Activated CD8-positive, alpha-beta memory T cell treated with anti-CD3 and anti-CD28 coated beads, Interleukin-2, amount 50 U/mL, for 24 hours (primary cell): ENCODE results near the gene USP30.
A peak's percentile ranks its signal among the peaks of the same experiment; 100 is the strongest.
"Not testable (repeated sequence)": the region's sequence is repeated elsewhere in the genome, so short reads cannot be mapped to it uniquely, and the experiment has no call there.

Source experiments
- DNase-seq: peaks from one replicate; pipeline ENCODE4 v3.0.0-alpha.2; 2020; ENCODE audit errors: extremely low read depth

The USP30 gene

DNA sequence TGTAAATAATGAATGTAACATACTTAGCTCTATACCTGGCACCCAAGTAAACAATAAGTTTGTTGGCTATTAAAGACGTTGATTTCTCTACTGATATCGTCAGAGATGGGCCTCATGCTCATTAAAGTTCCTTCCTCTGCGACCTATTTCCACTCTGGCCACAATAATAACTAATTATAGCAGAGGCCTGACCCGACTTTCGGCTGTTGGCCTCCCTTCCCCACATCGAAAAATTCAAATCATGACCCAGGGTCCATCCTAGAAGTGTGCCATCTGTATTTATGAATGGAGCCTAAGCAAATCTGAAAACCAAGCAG lies 321 bp upstream of the USP30 start:
- no peak for DNase-seq

DNA sequence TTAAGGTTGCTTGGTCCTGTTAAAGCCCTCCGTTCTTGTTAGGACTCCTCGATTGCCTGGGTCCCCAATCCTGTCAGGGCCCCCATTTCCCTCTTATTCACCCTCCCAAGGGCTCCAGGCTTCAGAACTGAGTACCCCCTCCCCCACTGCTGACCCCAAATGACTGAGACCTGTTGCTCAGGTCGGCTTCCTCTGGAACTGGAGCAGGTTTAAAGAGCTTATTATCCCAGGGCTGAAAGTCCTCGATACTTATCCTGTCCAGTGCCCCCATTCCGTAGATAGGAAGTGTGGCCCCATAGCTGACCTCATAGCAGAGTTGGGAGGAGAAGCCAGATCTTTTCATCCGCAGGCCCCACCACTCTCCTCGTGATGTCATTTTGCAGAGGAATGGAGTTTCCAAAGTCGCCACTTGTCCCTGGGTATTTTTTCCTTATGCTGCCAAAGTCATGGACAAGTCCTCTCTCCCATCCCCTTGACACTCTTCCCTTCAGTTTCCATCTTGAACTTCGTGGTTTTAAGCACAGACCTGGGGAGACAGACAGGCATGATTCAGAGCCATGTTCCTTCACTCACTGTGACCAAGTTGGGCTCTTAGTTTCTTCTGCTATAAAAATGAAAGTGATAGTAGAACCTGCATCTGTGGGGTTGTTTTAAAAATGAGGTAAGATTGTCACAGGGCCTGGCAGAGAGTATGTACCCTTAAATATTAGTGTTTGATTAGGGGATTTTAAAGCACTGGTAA lies 1.2 kb downstream of the USP30 start:
- no peak for DNase-seq

DNA sequence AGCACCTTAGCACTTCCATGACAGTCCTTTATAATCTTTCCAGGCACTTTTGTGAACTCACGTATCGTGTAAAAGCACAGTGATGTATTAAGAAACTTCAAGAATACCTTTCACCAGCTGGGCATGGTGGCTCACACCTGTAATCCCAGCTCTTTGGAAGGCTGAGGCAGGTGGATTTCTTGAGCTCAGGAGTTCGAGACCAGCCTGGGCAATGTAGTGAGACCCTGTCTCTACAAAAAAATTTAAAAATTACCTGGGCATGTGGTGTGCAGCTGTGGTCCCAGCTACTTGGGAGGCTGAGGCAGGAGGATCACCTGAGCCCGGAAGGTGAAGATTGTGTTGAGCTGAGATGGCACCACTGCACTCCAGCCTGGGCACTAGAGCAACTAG lies 1.7 kb downstream of the USP30 start:
- not testable (repeated sequence) for DNase-seq

DNA sequence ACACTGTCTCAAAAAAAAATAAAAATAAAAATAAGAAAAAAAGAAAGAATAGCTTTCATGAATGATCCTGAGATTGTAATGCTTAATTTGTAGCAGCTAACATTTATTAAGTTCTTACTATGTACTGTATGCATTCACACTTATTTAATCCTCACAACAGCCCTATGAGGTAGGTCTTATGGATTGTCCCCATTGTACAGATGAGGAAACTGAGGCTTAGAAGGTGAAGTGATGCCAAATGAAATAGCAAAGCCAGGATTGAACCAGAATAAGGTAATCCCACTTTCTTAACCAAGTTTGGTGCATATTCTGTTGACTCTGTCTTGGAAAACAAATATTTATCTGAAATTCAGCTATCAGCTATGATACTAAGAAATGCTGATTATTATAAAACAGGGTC lies 2.1 kb downstream of the USP30 start:
- no peak for DNase-seq

DNA sequence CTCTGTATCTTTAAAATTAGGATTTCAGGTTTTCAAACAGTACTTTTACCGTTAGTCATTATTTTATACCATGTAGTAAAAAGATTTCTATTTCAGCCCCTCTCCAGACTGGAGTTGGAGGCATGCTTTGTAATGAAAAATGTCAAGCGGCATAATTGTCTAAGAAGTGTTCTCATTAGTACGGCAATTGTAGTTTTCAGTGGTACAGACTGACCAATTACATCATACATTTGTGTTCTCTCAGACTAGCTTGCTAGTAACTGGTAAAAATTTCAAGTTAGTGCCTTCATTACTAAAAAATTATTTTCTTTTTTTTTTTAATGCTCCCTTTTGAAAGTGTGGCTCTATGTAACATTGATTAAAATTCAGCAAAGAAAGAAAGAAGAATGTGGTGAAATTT lies 4.5 kb downstream of the USP30 start:
- no peak for DNase-seq

DNA sequence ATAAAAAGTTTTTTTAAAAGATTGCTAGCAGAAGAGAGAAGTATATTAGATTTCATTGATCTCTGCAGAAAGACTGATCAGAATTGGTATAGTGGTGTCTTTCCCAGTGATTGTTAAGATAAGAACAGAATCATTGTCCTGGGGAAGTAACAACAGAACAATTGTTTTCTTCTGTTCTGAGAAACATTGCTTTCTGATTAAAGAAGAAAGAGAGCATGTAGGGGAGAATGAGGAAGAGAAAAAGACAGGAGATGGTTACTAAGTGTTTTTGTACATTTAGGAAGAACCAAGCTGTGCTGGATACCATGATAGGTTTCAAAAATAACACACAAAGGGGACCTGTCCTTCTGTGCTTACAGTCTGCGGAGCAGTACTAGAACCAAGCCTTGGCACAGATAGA lies 5.0 kb downstream of the USP30 start:
- DNase-seq: no peak

DNA sequence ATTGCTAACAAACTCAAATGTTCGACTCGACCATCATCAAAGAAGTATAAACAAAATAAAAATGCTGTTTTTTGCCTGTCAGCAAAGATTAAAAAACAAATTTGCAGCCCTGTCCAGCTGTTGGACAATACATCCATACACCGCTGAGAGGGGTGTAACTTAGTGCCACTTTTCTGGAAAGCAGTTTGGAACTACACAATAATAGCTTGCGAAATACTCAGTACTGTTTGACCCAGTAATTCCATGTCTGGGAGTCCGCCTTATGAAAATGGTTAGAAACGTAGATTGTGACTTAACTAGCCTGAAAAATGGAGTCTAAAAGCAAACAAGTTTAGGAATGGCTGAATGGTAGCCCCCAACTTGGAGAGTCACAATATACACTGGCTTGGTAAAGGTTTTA lies 6.4 kb downstream of the USP30 start:
- DNase-seq: no peak

DNA sequence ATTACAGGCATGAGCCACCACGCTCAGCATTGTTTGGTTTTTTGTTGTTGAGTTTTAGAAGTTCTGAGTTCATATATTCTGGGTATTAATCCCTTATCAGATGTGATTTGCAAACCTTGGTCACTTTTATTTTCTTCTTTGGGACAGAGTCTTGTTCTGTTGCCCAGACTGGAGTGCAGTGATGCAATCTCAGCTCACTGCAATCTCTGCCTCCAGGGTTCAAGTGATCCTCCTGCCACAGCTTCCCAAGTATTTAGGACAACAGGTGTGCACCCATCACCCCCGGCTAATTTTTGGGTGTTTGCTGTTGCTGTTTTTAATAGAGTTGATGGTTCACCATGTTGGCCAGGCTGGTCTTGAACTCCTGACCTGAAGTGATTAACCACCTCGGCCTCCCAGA lies 11.8 kb downstream of the USP30 start:
- DNase-seq: no peak

DNA sequence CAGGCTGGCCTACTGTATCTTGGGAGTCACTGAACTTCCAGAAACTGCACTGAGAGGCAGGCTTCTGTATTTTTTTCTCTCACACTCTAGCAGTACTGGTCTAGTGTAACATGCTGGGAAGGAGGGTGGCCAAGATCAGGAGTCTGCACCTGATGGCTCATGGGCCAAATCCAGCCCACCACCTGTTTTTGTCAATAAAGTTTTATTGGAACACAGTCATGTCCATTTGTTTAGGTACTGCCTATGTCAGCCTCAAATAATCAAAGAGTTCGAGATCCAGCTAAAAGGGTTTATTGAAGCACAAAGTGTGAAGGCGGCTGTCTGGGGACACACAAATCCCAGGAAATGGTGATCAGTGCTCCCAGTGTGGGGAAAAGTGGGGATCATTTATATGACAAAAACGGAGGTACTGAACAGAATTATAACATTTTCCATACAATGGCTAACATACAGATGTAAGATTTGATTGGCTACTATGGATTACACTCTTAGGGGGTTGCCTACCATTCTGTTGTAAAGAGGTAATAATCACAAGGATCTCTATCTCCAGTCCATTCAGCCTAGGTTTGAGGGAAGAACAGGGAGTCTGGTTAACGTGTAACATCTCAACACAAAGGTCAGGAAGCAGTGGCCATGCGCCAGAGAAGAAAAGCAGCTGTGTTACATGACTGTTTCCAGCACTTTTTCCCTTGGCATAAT lies 12.9 kb downstream of the USP30 start:
- DNase-seq: no peak

DNA sequence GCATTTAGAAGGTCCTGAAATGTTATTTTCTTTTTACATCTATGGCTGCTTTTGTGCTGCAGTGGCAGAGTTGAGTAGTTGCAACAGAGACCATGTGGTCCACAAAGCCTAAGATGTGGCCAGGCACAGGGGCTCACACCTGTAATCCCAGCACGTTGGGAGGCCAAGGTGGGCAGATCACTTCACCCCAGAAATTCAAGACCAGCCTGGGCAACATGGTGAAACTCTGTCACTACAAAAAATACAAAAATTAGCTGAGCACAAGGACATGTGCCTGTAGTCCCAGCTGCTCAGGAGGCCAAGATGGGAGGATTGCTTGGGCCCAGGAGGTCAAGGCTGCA lies 13.4 kb downstream of the USP30 start:
- DNase-seq: no peak

DNA sequence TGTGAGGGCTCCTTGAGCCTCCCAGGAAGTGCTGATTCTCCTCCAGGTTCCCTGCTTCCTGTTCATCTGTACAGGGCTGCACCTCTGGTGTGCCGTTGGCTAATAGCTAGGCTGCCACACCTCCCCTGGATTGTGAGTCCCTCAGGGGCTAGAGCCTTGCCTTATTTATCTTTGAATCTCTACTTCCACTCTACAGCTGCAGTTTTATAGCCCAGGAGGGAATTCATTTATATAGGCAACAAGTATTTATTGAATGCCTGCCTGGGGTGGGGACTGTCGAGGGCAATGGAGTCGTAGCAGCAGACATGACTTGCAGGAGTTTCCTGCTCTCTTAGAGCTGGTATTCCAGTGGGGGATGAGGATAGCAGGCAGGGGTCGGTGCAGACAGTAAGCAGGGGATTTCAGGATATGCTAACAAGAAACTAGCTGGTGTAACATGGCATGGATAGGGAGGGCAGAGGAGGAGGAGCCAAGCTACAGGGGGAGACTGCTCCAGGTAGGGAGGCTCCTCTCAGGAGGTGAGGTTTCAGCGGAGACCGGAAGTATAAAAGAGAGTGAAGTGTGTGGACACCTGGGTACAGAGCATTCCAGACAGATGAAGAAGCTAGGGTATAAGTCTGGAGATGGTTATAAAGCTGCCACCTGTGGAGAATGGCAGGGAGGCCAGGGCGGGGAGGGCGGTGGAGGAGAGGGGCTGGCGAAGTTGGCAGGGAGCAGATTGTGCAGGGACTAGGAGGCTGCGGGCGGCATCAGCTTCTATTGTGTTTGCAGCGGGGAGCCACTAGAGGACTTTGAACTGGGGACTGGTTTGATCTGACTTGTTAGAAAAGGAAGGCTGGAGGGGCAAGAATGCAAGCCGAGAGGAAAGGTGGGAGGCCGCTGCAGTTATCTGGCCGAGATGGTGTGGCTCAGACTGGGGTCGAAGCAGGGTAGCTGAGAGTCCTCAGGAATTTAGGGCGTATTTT lies 17.2 kb downstream of the USP30 start:
- DNase-seq: no peak

DNA sequence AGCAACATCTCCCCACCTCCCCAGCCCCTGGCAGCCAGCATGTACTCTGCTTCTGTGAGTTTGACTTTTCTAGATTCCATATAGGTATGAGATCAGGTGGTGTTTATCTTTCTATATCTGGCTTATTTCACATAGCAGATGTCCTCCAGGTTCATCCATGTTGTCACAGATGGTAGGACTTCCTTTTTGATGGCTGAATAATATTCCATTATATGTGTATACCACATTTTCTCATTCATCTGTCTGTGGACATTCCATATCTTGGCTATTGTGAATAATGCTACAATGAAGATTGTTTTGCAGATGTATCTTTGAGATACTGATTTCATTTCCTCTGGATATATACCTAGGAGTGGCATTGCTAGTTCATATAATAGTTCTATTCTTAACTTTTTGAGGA lies 22.5 kb downstream of the USP30 start:
- DNase-seq: no peak

DNA sequence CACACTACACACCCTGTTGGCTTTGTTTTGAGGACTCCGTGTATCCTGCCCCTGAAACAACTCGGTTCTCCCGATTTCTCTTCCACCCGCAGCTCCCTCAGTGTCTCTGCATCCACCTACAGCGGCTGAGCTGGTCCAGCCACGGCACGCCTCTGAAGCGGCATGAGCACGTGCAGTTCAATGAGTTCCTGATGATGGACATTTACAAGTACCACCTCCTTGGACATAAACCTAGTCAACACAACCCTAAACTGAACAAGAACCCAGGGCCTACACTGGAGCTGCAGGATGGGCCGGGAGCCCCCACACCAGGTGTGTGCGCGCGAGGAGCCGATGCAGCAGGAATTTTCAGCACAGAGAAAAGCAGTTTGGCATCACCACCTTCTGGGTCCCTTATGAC lies 30.4 kb downstream of the USP30 start:
- no peak for DNase-seq

DNA sequence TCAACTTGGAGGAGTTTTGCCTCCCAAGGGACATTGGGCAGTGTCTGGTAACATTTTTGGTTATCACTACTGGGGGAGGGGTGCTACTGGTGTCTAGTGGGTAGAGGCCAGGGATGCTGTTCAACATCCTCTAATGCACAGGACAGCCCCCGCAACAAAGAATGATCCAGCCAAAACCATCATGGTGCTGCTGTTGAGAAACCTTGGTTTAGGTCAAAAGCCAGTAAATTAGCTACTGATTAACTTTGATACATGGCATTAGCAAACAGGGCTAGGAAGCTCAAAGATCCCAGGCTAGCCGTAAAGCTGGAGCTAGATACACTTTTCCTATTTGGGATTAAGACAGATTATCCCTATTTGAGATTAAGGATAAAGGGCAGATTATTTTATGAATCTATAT lies 32.0 kb downstream of the USP30 start:
- DNase-seq: no peak

DNA sequence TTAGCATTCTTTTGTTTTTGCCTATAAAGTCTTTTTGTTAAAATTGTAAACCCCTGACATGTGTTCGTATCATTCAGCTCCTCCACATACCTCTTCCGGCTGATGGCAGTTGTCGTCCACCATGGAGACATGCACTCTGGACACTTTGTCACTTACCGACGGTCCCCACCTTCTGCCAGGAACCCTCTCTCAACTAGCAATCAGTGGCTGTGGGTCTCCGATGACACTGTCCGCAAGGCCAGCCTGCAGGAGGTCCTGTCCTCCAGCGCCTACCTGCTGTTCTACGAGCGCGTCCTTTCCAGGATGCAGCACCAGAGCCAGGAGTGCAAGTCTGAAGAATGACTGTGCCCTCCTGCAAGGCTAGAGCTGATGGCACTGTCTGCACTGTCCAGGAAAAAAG lies 33.2 kb downstream of the USP30 start:
- no peak for DNase-seq

DNA sequence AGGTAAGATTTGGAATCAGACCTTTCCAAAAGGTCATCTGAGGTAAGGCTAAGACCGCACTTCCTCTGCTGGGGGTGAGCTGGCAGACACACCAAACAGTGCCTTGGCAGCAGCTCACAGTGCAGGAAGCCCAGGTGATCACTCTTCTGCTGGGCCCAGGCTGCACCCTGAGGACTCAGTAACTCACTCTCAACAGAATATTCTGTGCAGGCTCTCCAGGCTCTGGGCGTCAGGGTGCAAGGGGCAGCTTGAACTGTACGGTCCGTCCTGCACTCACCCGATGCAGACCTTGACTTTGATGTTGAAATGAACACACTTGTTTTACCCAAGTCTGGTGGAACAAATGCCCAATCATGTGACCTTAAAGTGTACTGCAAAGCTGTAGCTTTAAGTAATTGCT lies 34.9 kb downstream of the USP30 start:
- DNase-seq: no peak

DNA sequence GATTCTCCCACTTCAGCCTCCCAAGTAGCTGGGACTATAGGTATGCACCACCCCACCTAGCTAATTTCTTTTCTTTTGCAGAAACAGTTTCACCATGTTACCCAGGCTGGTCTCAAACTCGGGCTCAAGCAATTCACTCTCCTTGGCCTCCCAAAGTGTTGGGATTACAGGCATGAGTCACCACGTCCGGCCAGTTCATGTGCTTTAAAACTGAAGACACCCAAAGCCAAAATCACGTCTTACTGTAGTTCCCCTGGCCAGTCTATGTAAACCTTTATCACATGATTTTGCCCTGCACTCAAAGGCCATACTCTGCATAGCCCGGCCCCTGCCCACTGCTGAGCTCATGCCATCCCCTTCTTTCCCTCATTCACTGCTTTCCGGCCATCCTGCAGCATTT lies 36.4 kb downstream of the USP30 start:
- no peak for DNase-seq

DNA sequence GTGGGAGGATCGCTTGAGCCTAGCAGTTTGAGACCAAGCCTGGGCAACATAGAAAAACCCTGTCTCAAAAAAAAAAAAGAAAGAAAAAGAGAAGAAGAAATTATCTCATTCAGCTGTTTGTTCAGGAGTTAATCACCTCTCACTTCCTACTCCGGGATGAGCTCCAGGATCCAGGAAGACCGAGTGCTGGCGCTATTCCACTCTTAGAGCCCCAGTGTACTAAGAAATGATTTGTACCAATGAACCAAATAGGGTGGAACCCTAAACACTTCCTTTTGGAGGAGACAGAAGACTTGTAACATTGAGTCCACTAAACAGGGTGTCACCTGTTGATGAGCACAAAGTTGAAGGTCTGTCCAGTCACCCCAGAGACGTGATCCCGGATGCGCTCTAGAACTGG lies 37.3 kb downstream of the USP30 start:
- DNase-seq: no peak

DNA sequence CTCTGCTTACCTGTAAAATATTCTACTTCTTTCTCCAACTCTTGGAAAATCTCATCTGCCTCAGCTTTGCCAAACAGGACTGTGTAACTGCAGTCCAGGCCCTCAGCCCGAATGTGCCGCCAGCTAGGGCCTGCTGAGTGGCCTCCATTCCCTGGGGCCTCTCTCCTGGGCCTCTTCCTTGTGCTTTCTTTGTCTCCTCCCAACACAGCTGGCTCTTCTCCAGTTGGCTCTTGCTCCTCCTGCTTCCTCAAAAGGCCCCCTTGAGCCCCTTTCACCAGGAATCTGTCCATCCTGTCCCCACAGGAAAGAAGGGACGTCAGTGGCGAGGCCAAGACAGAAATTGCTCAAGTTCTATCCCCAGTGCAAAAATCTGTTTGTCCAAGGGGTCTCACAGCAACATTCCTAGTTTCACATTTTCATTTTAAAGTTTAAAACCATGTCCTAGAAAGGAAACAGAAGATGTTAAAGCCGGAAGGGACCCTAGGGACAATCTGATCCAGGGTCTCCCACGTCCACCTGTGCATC lies 40.2 kb downstream of the USP30 start:
- no peak for DNase-seq

DNA sequence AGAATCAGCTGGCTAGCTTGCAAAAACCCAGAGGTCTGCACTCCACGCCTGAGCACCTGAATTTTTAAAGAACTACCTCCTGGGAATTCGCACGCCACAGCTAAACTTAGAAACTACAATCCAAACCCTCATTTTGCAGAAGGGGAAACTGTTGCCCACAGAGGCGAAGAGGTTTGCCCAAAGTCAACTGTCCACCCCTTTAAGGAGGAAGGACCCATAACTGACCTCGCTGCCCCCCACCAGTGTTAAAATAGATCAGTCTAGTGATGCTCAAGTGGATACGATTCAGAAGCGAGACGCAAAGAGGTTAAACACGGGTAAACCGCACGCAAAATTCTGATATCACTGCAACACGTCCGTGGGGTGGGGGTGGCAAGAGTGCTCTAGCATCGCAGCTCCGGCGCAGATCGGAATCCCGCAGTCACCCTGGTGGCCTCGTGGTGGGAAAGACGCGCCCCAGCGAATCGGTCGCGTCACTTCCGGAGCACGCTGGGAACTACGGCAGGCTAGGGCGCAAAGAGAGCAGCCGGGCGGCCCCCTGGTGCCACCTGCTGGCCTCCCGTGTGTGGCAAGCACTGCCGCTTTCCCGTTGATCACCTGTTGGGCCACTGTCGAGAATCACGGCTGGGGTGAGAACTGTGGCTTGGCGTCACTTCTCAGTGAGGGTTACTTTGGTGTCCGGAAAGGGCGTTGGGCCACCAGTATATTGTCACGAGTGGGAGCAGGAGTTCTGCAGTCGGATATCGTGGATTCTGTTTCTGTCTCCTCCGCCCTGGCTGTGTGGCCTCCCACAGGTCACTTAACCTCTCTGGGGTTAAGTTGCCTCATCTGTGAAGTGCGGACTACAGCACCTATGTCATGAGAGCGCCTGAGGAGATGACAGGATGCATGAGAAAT lies 40.9 kb downstream of the USP30 start, which contains the start of gene ALKBH2:
TSS of gene ALKBH2 (minus strand) at position 451 of the 897 bp plus-strand sequence. CDS start 686 bp downstream, outside the sequence.
- peak; percentile 87 for DNase-seq

DNA sequence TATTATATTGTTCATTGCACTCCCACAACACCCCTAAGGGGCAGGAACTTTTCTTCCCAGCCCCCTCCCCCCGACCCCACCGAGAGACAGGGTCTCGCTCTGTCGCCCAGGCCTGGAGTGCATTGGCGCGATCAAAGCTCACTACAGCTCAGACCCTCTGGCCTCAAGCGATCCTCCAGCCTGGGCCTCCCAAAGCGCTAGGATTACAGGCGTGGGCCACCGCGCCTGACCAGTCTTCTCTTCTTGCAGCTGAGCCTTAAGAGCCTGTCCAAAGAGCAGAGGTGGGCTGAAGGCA lies 44.7 kb downstream of the USP30 start:
- no peak for DNase-seq
